H9 (cell line): Measurements from ENCODE around the gene KCNK13. TPM values are rescaled to one million over a fixed set of nuclear protein-coding genes. Genes with fewer than 3 reads are reported as not detected.

Experiments
- DNase-seq: peaks from one replicate; pipeline ENCODE4 v3.0.0-alpha.2; 2017
- H2AFZ ChIP-seq: one replicate; pipeline ENCODE4 v1.6.1; 2013; ENCODE audit warnings: mild to moderate bottlenecking, low read length, control low read depth, moderate library complexity
- H2AK5ac ChIP-seq: 2 replicates; pipeline ENCODE4 v1.6.1; 2013; ENCODE audit warnings: low read length, control low read depth, mixed read lengths; ENCODE audit not compliant: insufficient read length
- H2BK120ac ChIP-seq: one replicate; pipeline ENCODE4 v1.6.1; 2013; ENCODE audit warnings: low read depth, mild to moderate bottlenecking, low read length, control low read depth, inconsistent platforms; ENCODE audit not compliant: poor library complexity, severe bottlenecking
- H2BK12ac ChIP-seq: 2 replicates; pipeline ENCODE4 v1.6.1; 2013; ENCODE audit warnings: low read length, control low read depth, mixed read lengths, low read depth; ENCODE audit not compliant: insufficient read length
- H2BK15ac ChIP-seq: 2 replicates; pipeline ENCODE4 v1.6.1; 2013; ENCODE audit warnings: low read depth, low read length, control low read depth
- H2BK20ac ChIP-seq: one replicate; pipeline ENCODE4 v1.6.1; 2013; ENCODE audit warnings: low read depth, mild to moderate bottlenecking, low read length, control low read depth, inconsistent platforms; ENCODE audit not compliant: poor library complexity, severe bottlenecking
- H2BK5ac ChIP-seq: 2 replicates; pipeline ENCODE4 v1.6.1; 2013; ENCODE audit warnings: low read length, control low read depth, mixed read lengths; ENCODE audit not compliant: insufficient read length
- H3K14ac ChIP-seq: 2 replicates; pipeline ENCODE4 v1.6.1; 2013; ENCODE audit warnings: low read length, control low read depth; ENCODE audit not compliant: insufficient read depth
- H3K18ac ChIP-seq: 2 replicates; pipeline ENCODE4 v1.6.1; 2013; ENCODE audit warnings: low read depth, mild to moderate bottlenecking, mixed read lengths, low read length, control low read depth; ENCODE audit not compliant: insufficient read length
- H3K23ac ChIP-seq: 2 replicates; pipeline ENCODE4 v1.6.1; 2013; ENCODE audit warnings: low read length, control low read depth, mixed read lengths, low read depth; ENCODE audit not compliant: insufficient read length
- H3K23me2 ChIP-seq: 2 replicates; pipeline ENCODE4 v1.6.1; 2013; ENCODE audit warnings: low read depth, mild to moderate bottlenecking, mixed read lengths, low read length, control low read depth; ENCODE audit not compliant: insufficient read length, poor library complexity, severe bottlenecking
- H3K27ac ChIP-seq: 2 replicates; pipeline ENCODE4 v1.5.1; 2013; ENCODE audit warnings: low read length, control low read depth, mixed read lengths, low read depth; ENCODE audit not compliant: insufficient read length
- H3K27me3 ChIP-seq: 2 replicates; pipeline ENCODE4 v1.6.1; 2013; ENCODE audit warnings: low read length, control low read depth, inconsistent platforms; ENCODE audit not compliant: insufficient read depth
- H3K4ac ChIP-seq: 2 replicates; pipeline ENCODE4 v1.6.1; 2013; ENCODE audit warnings: low read depth, mild to moderate bottlenecking, control low read depth, inconsistent platforms, low read length, moderate library complexity
- H3K4me1 ChIP-seq: 2 replicates; pipeline ENCODE4 v1.6.1; 2013; ENCODE audit warnings: low read length, control low read depth, inconsistent platforms; ENCODE audit not compliant: insufficient read depth
- H3K4me2 ChIP-seq: 2 replicates; pipeline ENCODE4 v1.6.1; 2013; ENCODE audit warnings: low read length, control low read depth, mixed read lengths; ENCODE audit not compliant: insufficient read length, insufficient read depth
- H3K56ac ChIP-seq: 2 replicates; pipeline ENCODE4 v1.6.1; 2013; ENCODE audit warnings: low read depth, mild to moderate bottlenecking, mixed read lengths, low read length, control low read depth; ENCODE audit not compliant: insufficient read length
- H3K79me1 ChIP-seq: 2 replicates; pipeline ENCODE4 v1.6.1; 2013; ENCODE audit warnings: low read depth, mild to moderate bottlenecking, moderate library complexity, low read length, control low read depth, inconsistent platforms; ENCODE audit not compliant: insufficient read depth, poor library complexity, severe bottlenecking
- H3K79me2 ChIP-seq: 2 replicates; pipeline ENCODE4 v1.6.1; 2013; ENCODE audit warnings: low read length, control low read depth, inconsistent platforms; ENCODE audit not compliant: insufficient read depth
- H3K9ac ChIP-seq: 2 replicates; pipeline ENCODE4 v1.6.1; 2013; ENCODE audit warnings: low read length, control low read depth, mixed read lengths; ENCODE audit not compliant: insufficient read length; ENCODE audit errors: extremely low read depth
- H3K9me3 ChIP-seq: one replicate; pipeline ENCODE4 v1.6.1; 2013; ENCODE audit warnings: low read depth, low read length, inconsistent platforms; ENCODE audit not compliant: control insufficient read depth
- H3T11ph ChIP-seq: one replicate; pipeline ENCODE4 v1.6.1; 2013; ENCODE audit warnings: mild to moderate bottlenecking, low read length, control low read depth, inconsistent platforms
- H4K20me1 ChIP-seq: one replicate; pipeline ENCODE4 v1.6.1; 2013; ENCODE audit not compliant: control insufficient read depth, insufficient read length, insufficient read depth
- H4K5ac ChIP-seq: 2 replicates; pipeline ENCODE4 v1.6.1; 2013; ENCODE audit warnings: low read depth, mild to moderate bottlenecking, mixed read lengths, low read length, control low read depth; ENCODE audit not compliant: insufficient read length
- H4K8ac ChIP-seq: replicated peaks from 2 replicates; pipeline ENCODE4 v1.6.1; 2013; ENCODE audit warnings: low read length, control low read depth, mixed read lengths, low read depth; ENCODE audit not compliant: insufficient read length
- H4K91ac ChIP-seq: 2 replicates; pipeline ENCODE4 v1.6.1; 2013; ENCODE audit warnings: low read depth, mild to moderate bottlenecking, moderate library complexity, mixed read lengths, low read length, control low read depth; ENCODE audit not compliant: insufficient read length
- H3K27ac Mint-ChIP-seq, 3 experiments: 2 replicates in 2 of 3; 3 replicates in 1 of 3; pipeline ENCODE4 v1.8.0; 2020 to 2021; ENCODE audit warnings: mixed read lengths in 3 of 3, mild to moderate bottlenecking in 1 of 3, moderate library complexity in 1 of 3
- H3K27me3 Mint-ChIP-seq: 2 replicates; pipeline ENCODE4 v1.8.0; 2021; ENCODE audit warnings: low read depth, mild to moderate bottlenecking, moderate library complexity, mixed read lengths
- H3K36me3 Mint-ChIP-seq, 3 experiments: 2 replicates in 2 of 3; 3 replicates in 1 of 3; pipeline ENCODE4 v1.8.0; 2020 to 2021; ENCODE audit warnings: low read depth in 3 of 3, mixed read lengths in 3 of 3; ENCODE audit not compliant: insufficient read depth in 1 of 3
- H3K4me1 Mint-ChIP-seq, 2 experiments: 2 replicates each; pipeline ENCODE4 v1.8.0; 2020; ENCODE audit warnings: mixed read lengths in 2 of 2
- H3K4me3 Mint-ChIP-seq, 2 experiments: 2 replicates in 1 of 2; 3 replicates in 1 of 2; pipeline ENCODE4 v1.8.0; 2020 to 2021; ENCODE audit warnings: mild to moderate bottlenecking in 2 of 2, mixed read lengths in 2 of 2, moderate library complexity in 1 of 2
- H3K9me3 Mint-ChIP-seq, 2 experiments: 2 replicates in 1 of 2; 3 replicates in 1 of 2; pipeline ENCODE4 v1.8.0; 2020; ENCODE audit warnings: mild to moderate bottlenecking in 2 of 2, mixed read lengths in 2 of 2, moderate library complexity in 1 of 2
- WGBS: extraction: QIAGEN DNeasy Blood & Tissue Kit; methylation state at CpG from one replicate; pipeline ENCODE4 v1.1.7; 2013; ENCODE audit warnings: missing lambda C conversion rate, low lambda C conversion rate, mixed read lengths; ENCODE audit not compliant: insufficient read length; ENCODE audit errors: extremely low coverage; 5-methylcytosine and 5-hydroxymethylcytosine counted together
- total RNA-seq: library from RNA; stranded (reverse); gene quantifications from 2 replicates; pipeline ENCODE4 v1.2.1, GENCODE V29; 2021
- TF ChIP-seq, protein P1 (sequence below): fragments of 200-600 bp; sonication (generic); conservative IDR thresholded peaks from 3 replicates; pipeline ENCODE4 v1.8.0; 2021; ENCODE audit warnings: antibody characterized with exemption, mild to moderate bottlenecking

Gene KCNK13
- total RNA-seq, 1 experiment from 2014 or later = 0.39 TPM

GRCh38 chr14:90168425-90169105 is 106.8 kb downstream of the KCNK13 start:
- Histone ChIP-seq H3K23me2 (no peaks in the 10 kb centered on the region), H2BK12ac (no peak overlapping the region), H3T11ph (no peak overlapping the region), H2BK120ac (no peak overlapping the region), H3K4me2 (no peak overlapping the region), H3K56ac (no peak overlapping the region), H4K5ac (no peak overlapping the region), H2BK5ac (no peak overlapping the region), H2AK5ac (no peak overlapping the region), H3K14ac (no peak overlapping the region), H4K8ac (no peak overlapping the region), H3K79me1 (no peaks in the 10 kb centered on the region), H3K18ac (no peak overlapping the region), H3K79me2 (no peaks in the 10 kb centered on the region), H3K9me3 (no peaks in the 10 kb centered on the region), H3K23ac (no peak overlapping the region), H3K9ac (no peak overlapping the region), H3K4me1 (no peaks in the 10 kb centered on the region; the same call in 1 of the 2 replicates), H3K4ac (no peak overlapping the region), H2AFZ (no peak overlapping the region), H3K27ac (no peak overlapping the region), H2BK20ac (no peak overlapping the region), H4K20me1 (no peaks in the 10 kb centered on the region), H4K91ac (no peak overlapping the region), H2BK15ac (no peak overlapping the region), H3K27me3 (no peaks in the 10 kb centered on the region)
- Mint-ChIP-seq H3K4me3 (no peak overlapping the region), H3K4me1 (peaks cover 6 to 9% of the 10 kb centered on the region in 2 experiments), H3K9me3 (no peaks in the 10 kb centered on the region; a peak in 2 of 5 replicates), H3K27me3 (peaks cover 5% of the 10 kb centered on the region), H3K36me3 (no peaks in the 10 kb centered on the region), H3K27ac (peak overlapping the region in 1 of 3 experiments; percentile 56; a peak in 1 of 7 replicates)
- no CpG with 5 or more reads among the region's 4 CpGs for WGBS
- DNase-seq = no peak
- TF ChIP-seq, protein P1, sequence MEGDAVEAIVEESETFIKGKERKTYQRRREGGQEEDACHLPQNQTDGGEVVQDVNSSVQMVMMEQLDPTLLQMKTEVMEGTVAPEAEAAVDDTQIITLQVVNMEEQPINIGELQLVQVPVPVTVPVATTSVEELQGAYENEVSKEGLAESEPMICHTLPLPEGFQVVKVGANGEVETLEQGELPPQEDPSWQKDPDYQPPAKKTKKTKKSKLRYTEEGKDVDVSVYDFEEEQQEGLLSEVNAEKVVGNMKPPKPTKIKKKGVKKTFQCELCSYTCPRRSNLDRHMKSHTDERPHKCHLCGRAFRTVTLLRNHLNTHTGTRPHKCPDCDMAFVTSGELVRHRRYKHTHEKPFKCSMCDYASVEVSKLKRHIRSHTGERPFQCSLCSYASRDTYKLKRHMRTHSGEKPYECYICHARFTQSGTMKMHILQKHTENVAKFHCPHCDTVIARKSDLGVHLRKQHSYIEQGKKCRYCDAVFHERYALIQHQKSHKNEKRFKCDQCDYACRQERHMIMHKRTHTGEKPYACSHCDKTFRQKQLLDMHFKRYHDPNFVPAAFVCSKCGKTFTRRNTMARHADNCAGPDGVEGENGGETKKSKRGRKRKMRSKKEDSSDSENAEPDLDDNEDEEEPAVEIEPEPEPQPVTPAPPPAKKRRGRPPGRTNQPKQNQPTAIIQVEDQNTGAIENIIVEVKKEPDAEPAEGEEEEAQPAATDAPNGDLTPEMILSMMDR = no peak
